Activated CD4-positive, alpha-beta memory T cell treated with anti-CD3 and anti-CD28 coated beads, Interleukin-2, amount 10 ng/mL, durations not matched to agents 7 days and 5 days (primary cell): ENCODE results near the gene BCLAF1. TPM values are rescaled to one million over a fixed set of nuclear protein-coding genes. Genes with fewer than 3 reads are reported as not detected.

ENCODE experiments used
- CTCF ChIA-PET: fragments of 350-600 bp; sonication (Branson Sonifier 250); formaldehyde crosslinking; loops from one replicate; lab custom pipeline; 2021; ENCODE audit warnings: antibody characterized with exemption, inconsistent platforms; lab: Charles Lee
- POLR2A ChIA-PET: fragments of 350-600 bp; sonication (Branson Sonifier 250); formaldehyde crosslinking; loops from one replicate; lab custom pipeline; 2021; ENCODE audit warnings: antibody characterized with exemption; lab: Charles Lee
- DNase-seq: peaks from one replicate; pipeline ENCODE4 v3.0.0-alpha.2; 2020
- H3K27ac Mint-ChIP-seq: one replicate; pipeline ENCODE4 v1.8.0; 2021; ENCODE audit warnings: mild to moderate bottlenecking, mixed read lengths
- H3K27me3 Mint-ChIP-seq: one replicate; pipeline ENCODE4 v1.8.0; 2021; ENCODE audit warnings: mixed read lengths
- H3K36me3 Mint-ChIP-seq: one replicate; pipeline ENCODE4 v1.8.0; 2021; ENCODE audit warnings: low read depth, mixed read lengths
- H3K4me1 Mint-ChIP-seq: one replicate; pipeline ENCODE4 v1.8.0; 2021; ENCODE audit warnings: mixed read lengths
- H3K4me3 Mint-ChIP-seq: one replicate; pipeline ENCODE4 v1.8.0; 2021; ENCODE audit warnings: mild to moderate bottlenecking, mixed read lengths
- H3K9me3 Mint-ChIP-seq: one replicate; pipeline ENCODE4 v1.8.0; 2021; ENCODE audit warnings: mixed read lengths
- total RNA-seq, 2 experiments: library from RNA; stranded (reverse); gene quantifications; one replicate each; pipeline ENCODE4 v1.2.3, GENCODE V29; 2021

Gene BCLAF1
- total RNA-seq, result 100 to 1,000 TPM; 128 to 132 TPM

- peak; percentile 100 for DNase-seq
- peaks cover 46% of the 10 kb centered on the region for H3K4me1 Mint-ChIP-seq
- CTCF ChIA-PET, result interaction anchor here (0.9 to 5.4 kb wide), 7 partner anchors 8 to 720 kb away, joined by 3 to 39 read pairs (median 5); partner anchors contain the start of genes MAP3K5 and MTFR2
Observed at GRCh38 chr6:136289579-136290409, at the start of gene BCLAF1. TSS of gene BCLAF1 (minus strand) at chr6:136289846. CDS start at chr6:136279866, 9,980 bp downstream.

GRCh38 chr6:136338486-136338885 lies 48.8 kb upstream of the BCLAF1 start:
- H3K9me3 Mint-ChIP-seq, result no peaks in the 10 kb centered on the region
- H3K4me1 Mint-ChIP-seq, result no peaks in the 10 kb centered on the region
- H3K4me3 Mint-ChIP-seq, result no peak overlapping the region
- CTCF ChIA-PET, result no interaction called here
- POLR2A ChIA-PET, result no interaction called here
- H3K27ac Mint-ChIP-seq, result no peak overlapping the region
- H3K36me3 Mint-ChIP-seq, result no peaks in the 10 kb centered on the region
- DNase-seq, result no peak
- peaks cover 1% of the 10 kb centered on the region for H3K27me3 Mint-ChIP-seq

More at GRCh38 chr6:136289579-136290409, at the start of gene BCLAF1:
- Mint-ChIP-seq H3K27ac (peak within 1 kb of the TSS; percentile 100), H3K4me3 (peak within 1 kb of the TSS; percentile 94), H3K36me3 (peaks cover 36% of the 10 kb centered on the region), H3K9me3 (no peaks in the 10 kb centered on the region), H3K27me3 (no peaks in the 10 kb centered on the region)
- POLR2A ChIA-PET, result interaction anchor here (0.6 to 8.1 kb wide), 52 partner anchors 8 to 1854 kb away, joined by 3 to 299 read pairs (median 5); partner anchors contain the start of genes AHI1, HBS1L, MAP3K5 and MTFR2

- Mint-ChIP-seq H3K27ac (no peak overlapping the region), H3K27me3 (peaks cover 1% of the 10 kb centered on the region), H3K36me3 (no peaks in the 10 kb centered on the region), H3K4me3 (no peak overlapping the region), H3K4me1 (no peaks in the 10 kb centered on the region), H3K9me3 (no peaks in the 10 kb centered on the region)
- ChIA-PET CTCF (no interaction called here), POLR2A (no interaction called here)
- DNase-seq, result no peak
Observed at GRCh38 chr6:136337606-136338005, 48.0 kb upstream of the BCLAF1 start.

- POLR2A ChIA-PET, result no interaction called here
- Mint-ChIP-seq H3K27ac (no peak overlapping the region), H3K27me3 (peaks cover 1% of the 10 kb centered on the region), H3K36me3 (no peaks in the 10 kb centered on the region), H3K9me3 (no peaks in the 10 kb centered on the region), H3K4me3 (no peak overlapping the region), H3K4me1 (no peaks in the 10 kb centered on the region)
- CTCF ChIA-PET, result no interaction called here
- no peak for DNase-seq
Observed at GRCh38 chr6:136337121-136337520, 47.5 kb upstream of the BCLAF1 start.

GRCh38 chr6:136335736-136336363 lies 46.2 kb upstream of the BCLAF1 start:
- Mint-ChIP-seq H3K27ac (no peak overlapping the region), H3K4me3 (no peak overlapping the region), H3K4me1 (no peaks in the 10 kb centered on the region), H3K36me3 (no peaks in the 10 kb centered on the region), H3K9me3 (no peaks in the 10 kb centered on the region), H3K27me3 (peaks cover 1% of the 10 kb centered on the region)
- no peak for DNase-seq
- ChIA-PET CTCF (no interaction called here), POLR2A (no interaction called here)

- no peaks in the 10 kb centered on the region for H3K4me1 Mint-ChIP-seq
- no peaks in the 10 kb centered on the region for H3K9me3 Mint-ChIP-seq
- no peak overlapping the region for H3K4me3 Mint-ChIP-seq
- ChIA-PET CTCF (no interaction called here), POLR2A (no interaction called here)
- peaks cover 1% of the 10 kb centered on the region for H3K27me3 Mint-ChIP-seq
- no peak for DNase-seq
- H3K27ac Mint-ChIP-seq, result no peak overlapping the region
- H3K36me3 Mint-ChIP-seq, result no peaks in the 10 kb centered on the region
Observed at GRCh38 chr6:136334853-136335252, 45.2 kb upstream of the BCLAF1 start.

GRCh38 chr6:136334465-136334846 lies 44.8 kb upstream of the BCLAF1 start:
- Mint-ChIP-seq H3K9me3 (no peaks in the 10 kb centered on the region), H3K27me3 (peaks cover 1% of the 10 kb centered on the region), H3K27ac (no peak overlapping the region), H3K4me3 (no peak overlapping the region), H3K4me1 (no peaks in the 10 kb centered on the region), H3K36me3 (no peaks in the 10 kb centered on the region)
- no peak for DNase-seq
- CTCF ChIA-PET, result interaction anchor here (1.0 kb wide), 1 partner anchor 17 kb away, joined by 3 read pairs; no protein-coding TSS in a partner anchor
- POLR2A ChIA-PET, result no interaction called here

- Mint-ChIP-seq H3K4me3 (no peak overlapping the region), H3K36me3 (no peaks in the 10 kb centered on the region), H3K9me3 (no peaks in the 10 kb centered on the region), H3K4me1 (no peaks in the 10 kb centered on the region), H3K27ac (no peak overlapping the region), H3K27me3 (peaks cover 1% of the 10 kb centered on the region)
- DNase-seq, result no peak
- ChIA-PET CTCF (interaction anchor here (1.0 kb wide), 1 partner anchor 17 kb away, joined by 3 read pairs; no protein-coding TSS in a partner anchor), POLR2A (no interaction called here)
Observed at GRCh38 chr6:136333824-136334464, 44.3 kb upstream of the BCLAF1 start.

- ChIA-PET CTCF (no interaction called here), POLR2A (no interaction called here)
Observed at GRCh38 chr6:136331461-136331860, 41.8 kb upstream of the BCLAF1 start.

GRCh38 chr6:136330634-136331033 lies 41.0 kb upstream of the BCLAF1 start:
- H3K36me3 Mint-ChIP-seq, result no peaks in the 10 kb centered on the region
- ChIA-PET POLR2A (no interaction called here), CTCF (interaction anchor here (0.9 kb wide), 1 partner anchor 9 kb away, joined by 3 read pairs; no protein-coding TSS in a partner anchor)
- H3K4me3 Mint-ChIP-seq, result no peak overlapping the region
- H3K27me3 Mint-ChIP-seq, result peaks cover 3% of the 10 kb centered on the region
- H3K9me3 Mint-ChIP-seq, result no peaks in the 10 kb centered on the region
- no peak for DNase-seq
- H3K4me1 Mint-ChIP-seq, result no peaks in the 10 kb centered on the region
- no peak overlapping the region for H3K27ac Mint-ChIP-seq

More at GRCh38 chr6:136331461-136331860, 41.8 kb upstream of the BCLAF1 start:
- Mint-ChIP-seq H3K27me3 (peaks cover 4% of the 10 kb centered on the region), H3K9me3 (no peaks in the 10 kb centered on the region), H3K4me3 (no peak overlapping the region), H3K27ac (no peak overlapping the region), H3K36me3 (no peaks in the 10 kb centered on the region), H3K4me1 (no peaks in the 10 kb centered on the region)
- no peak for DNase-seq

GRCh38 chr6:136326038-136326553 lies 36.5 kb upstream of the BCLAF1 start:
- DNase-seq, result no peak
- H3K4me1 Mint-ChIP-seq, result no peaks in the 10 kb centered on the region
- POLR2A ChIA-PET, result no interaction called here
- no peaks in the 10 kb centered on the region for H3K9me3 Mint-ChIP-seq
- H3K27me3 Mint-ChIP-seq, result peaks cover 3% of the 10 kb centered on the region
- H3K4me3 Mint-ChIP-seq, result no peak overlapping the region
- H3K27ac Mint-ChIP-seq, result no peak overlapping the region
- H3K36me3 Mint-ChIP-seq, result no peaks in the 10 kb centered on the region
- CTCF ChIA-PET, result no interaction called here

GRCh38 chr6:136324686-136325380 lies 35.2 kb upstream of the BCLAF1 start:
- no peak overlapping the region for H3K4me3 Mint-ChIP-seq
- no peaks in the 10 kb centered on the region for H3K36me3 Mint-ChIP-seq
- DNase-seq, result no peak
- H3K27me3 Mint-ChIP-seq, result peaks cover 4% of the 10 kb centered on the region
- H3K9me3 Mint-ChIP-seq, result no peaks in the 10 kb centered on the region
- H3K27ac Mint-ChIP-seq, result no peak overlapping the region
- no peaks in the 10 kb centered on the region for H3K4me1 Mint-ChIP-seq
- ChIA-PET CTCF (no interaction called here), POLR2A (interaction anchor here (1.2 kb wide), 1 partner anchor 35 kb away, joined by 3 read pairs; the partner anchor contains the start of gene BCLAF1)
